GM10266 (cell line): Measurements from ENCODE around the gene PPWD1.
"Not testable (repeated sequence)": the region's sequence is repeated elsewhere in the genome, so short reads cannot be mapped to it uniquely, and the experiment has no call there.

Source experiments
- DNase-seq: peaks from one replicate; pipeline ENCODE4 v3.0.0; 2012; ENCODE audit errors: extremely low spot score
- TF ChIP-seq, protein P1 (sequence below): IDR thresholded peaks from 2 replicates; pipeline ENCODE4 v1.5.1; 2012; ENCODE audit warnings: mild to moderate bottlenecking, low read depth; ENCODE audit not compliant: control insufficient read depth, insufficient read depth; ENCODE audit errors: missing control alignments

PPWD1 gene

GRCh38 chr5:65570598-65571226, 7.6 kb downstream of the PPWD1 start:
- no peak for DNase-seq
- TF ChIP-seq, protein P1, sequence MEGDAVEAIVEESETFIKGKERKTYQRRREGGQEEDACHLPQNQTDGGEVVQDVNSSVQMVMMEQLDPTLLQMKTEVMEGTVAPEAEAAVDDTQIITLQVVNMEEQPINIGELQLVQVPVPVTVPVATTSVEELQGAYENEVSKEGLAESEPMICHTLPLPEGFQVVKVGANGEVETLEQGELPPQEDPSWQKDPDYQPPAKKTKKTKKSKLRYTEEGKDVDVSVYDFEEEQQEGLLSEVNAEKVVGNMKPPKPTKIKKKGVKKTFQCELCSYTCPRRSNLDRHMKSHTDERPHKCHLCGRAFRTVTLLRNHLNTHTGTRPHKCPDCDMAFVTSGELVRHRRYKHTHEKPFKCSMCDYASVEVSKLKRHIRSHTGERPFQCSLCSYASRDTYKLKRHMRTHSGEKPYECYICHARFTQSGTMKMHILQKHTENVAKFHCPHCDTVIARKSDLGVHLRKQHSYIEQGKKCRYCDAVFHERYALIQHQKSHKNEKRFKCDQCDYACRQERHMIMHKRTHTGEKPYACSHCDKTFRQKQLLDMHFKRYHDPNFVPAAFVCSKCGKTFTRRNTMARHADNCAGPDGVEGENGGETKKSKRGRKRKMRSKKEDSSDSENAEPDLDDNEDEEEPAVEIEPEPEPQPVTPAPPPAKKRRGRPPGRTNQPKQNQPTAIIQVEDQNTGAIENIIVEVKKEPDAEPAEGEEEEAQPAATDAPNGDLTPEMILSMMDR = no peak

DNA sequence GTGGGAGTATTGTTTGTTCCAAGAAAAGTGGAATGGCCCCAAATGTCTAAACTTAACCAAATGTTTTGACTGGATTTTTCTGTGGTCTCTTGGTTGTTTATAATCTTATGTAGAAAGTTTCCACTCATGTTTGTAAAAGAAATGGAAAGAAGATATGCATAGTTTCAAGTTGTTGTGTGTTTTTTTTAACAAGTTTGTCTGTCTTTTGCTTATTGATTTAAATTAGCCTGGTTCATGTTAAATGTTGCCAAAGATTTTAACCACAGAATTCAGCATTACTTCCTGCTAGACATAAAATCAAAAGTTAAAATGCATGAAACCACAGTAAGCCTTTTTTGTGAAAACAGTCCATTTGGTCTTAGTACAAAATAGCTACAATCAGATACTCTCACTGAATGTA, 14.0 kb downstream of the PPWD1 start:
- TF ChIP-seq, protein P1 = no peak
- no peak for DNase-seq

GRCh38 chr5:65588694-65589093, 25.6 kb downstream of the PPWD1 start:
- TF ChIP-seq, protein P1 = no peak
- DNase-seq = no peak

DNA sequence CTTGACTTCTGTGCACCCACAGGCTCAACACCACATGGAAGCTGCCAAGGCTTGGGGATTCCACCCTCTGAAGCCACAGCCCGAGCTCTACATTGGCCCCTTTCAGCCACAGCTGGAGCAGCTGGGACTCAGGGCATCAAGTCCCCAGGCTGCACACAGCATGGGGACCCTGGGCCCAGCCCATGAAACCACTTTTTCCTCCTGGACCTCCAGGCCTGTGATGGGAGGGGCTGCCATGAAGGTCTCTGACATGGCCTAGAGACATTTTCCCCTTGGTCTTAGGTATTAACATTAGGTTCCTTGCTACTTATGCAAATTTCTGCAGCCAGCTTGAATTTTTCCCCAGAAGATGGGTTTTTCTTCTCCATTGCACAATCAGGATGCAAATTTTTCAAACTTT, 38.7 kb downstream of the PPWD1 start:
- not testable (repeated sequence) for DNase-seq

DNA sequence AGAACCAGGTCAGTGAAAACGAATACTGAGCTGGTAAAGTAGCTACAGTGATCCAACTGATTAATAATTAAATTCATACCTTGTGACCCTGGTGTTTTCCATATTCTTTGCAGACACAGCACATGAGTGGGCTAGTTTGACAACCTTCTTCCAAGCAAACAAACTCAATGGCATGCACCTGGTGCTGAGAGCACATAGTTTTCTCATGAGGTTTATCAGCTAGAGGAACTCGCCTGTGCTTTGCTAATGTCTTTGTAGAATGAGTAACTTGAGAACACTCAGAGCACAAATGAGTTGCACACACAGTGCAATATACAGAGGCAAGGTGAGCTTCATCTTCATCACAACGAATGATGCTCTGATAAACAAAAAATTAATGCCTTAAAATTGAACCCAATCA, 48.4 kb downstream of the PPWD1 start:
- TF ChIP-seq, protein P1 = no peak
- no peak for DNase-seq

DNA sequence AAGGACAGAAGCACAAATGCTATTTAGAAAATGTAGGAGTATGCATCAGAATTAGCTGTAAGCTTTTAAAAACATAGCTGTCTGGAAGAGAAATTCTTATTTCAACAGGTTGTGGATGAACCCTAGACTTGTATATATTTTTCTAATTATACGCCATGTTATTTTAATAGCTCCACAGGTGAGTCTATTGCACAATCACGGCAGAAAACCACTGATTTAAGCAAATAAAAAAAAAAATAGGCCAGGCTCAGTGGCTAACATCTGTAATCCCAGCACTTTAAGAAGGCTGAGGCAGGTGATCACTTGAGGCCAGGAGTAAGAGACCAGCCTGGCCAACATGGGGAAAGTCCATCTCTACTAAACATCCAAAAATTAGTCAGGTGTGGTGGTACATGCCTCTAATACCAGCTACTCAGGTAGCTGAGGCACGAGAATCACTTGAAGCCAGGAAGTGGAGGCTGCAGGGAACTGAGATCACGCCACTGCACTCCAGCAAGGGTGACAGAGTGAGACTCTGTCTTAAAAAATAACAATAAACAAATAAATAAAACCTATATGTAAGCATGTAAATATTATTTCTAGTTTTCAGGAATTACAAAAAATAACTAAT, 49.3 kb downstream of the PPWD1 start:
- TF ChIP-seq, protein P1 = no peak
- DNase-seq = no peak

GRCh38 chr5:65620021-65620420, 56.9 kb downstream of the PPWD1 start:
- TF ChIP-seq, protein P1 = no peak
- no peak for DNase-seq

- DNase-seq = not testable (repeated sequence)
Measured at GRCh38 chr5:65621961-65622360, 58.9 kb downstream of the PPWD1 start.
